NOMO-1 treated with dmso at 0.1 percent for 144 hours (cell line): ENCODE results near the gene EDC3.
A peak's percentile ranks its signal among the peaks of the same experiment; 100 is the strongest.

Experiments used
- DNase-seq: peaks from one replicate; lab custom pipeline; 2025; ENCODE audit not compliant: unreplicated experiment; lab: John Stamatoyannopoulos, UW

Gene EDC3

GRCh38 chr15:74626752-74627692 is 68.8 kb downstream of the EDC3 start:
- no peak for DNase-seq

- DNase-seq: no peak
Measured at GRCh38 chr15:74626336-74626735, 69.5 kb downstream of the EDC3 start.

GRCh38 chr15:74625693-74626092 is 70.1 kb downstream of the EDC3 start:
- no peak for DNase-seq

GRCh38 chr15:74624020-74624602 is 71.7 kb downstream of the EDC3 start:
- DNase-seq: no peak

- no peak for DNase-seq
Measured at GRCh38 chr15:74622758-74623157, 73.1 kb downstream of the EDC3 start.

GRCh38 chr15:74621936-74622335 is 73.9 kb downstream of the EDC3 start:
- no peak for DNase-seq

- DNase-seq: no peak
Measured at GRCh38 chr15:74621546-74621920, 74.3 kb downstream of the EDC3 start.

GRCh38 chr15:74620636-74621545 is 74.9 kb downstream of the EDC3 start:
- DNase-seq: peak; percentile 37

- DNase-seq: no peak
Measured at GRCh38 chr15:74619916-74620635, 75.7 kb downstream of the EDC3 start.

GRCh38 chr15:74618841-74619596 is 76.8 kb downstream of the EDC3 start:
- DNase-seq: no peak

GRCh38 chr15:74616996-74617395 is 78.8 kb downstream of the EDC3 start:
- no peak for DNase-seq

GRCh38 chr15:74616366-74616939 is 79.4 kb downstream of the EDC3 start:
- DNase-seq: peak; percentile 74

- DNase-seq: peak; percentile 94
Measured at GRCh38 chr15:74615508-74616365, 80.1 kb downstream of the EDC3 start, which contains the start of gene CLK3. Gene CLK3 (plus strand): TSS chr15:74615836. CDS start chr15:74619197, 3,361 bp downstream.

GRCh38 chr15:74614744-74615507 is 80.9 kb downstream of the EDC3 start:
- peak; percentile 71 for DNase-seq

GRCh38 chr15:74613953-74614743 is 81.7 kb downstream of the EDC3 start:
- DNase-seq: no peak

GRCh38 chr15:74613089-74613952 is 82.5 kb downstream of the EDC3 start:
- no peak for DNase-seq
